Right renal cortex interstitium (tissue), 3 donors: ENCODE results near the gene CDH4. TPM values are rescaled to one million over a fixed set of nuclear protein-coding genes. Genes with fewer than 3 reads are reported as not detected.

ENCODE experiments used
- DNase-seq, 3 donors: peaks; one replicate each; pipeline ENCODE4 v3.0.0-alpha.2; 2013; ENCODE audit warnings: low read depth in 3 of 3, low spot score in 2 of 3
- polyA plus RNA-seq, 3 donors: library from polyadenylated mRNA; unstranded; fragments of 120-200 nt; gene quantifications; one replicate each; pipeline ENCODE4 v1.2.1, GENCODE V29; 2013; ENCODE audit not compliant: insufficient read length in 3 of 3

CDH4 gene
- polyA plus RNA-seq, 3 donors, result 5.8 to 6.8 (median 5.9) TPM

GRCh38 chr20:61588411-61589385 is 336.6 kb downstream of the CDH4 start:
- DNase-seq, result no peak

- DNase-seq, result no peak
These were observed 338.2 kb downstream of the CDH4 start for GRCh38 chr20:61590236-61590635.

GRCh38 chr20:61593516-61593915 is 341.5 kb downstream of the CDH4 start:
- DNase-seq, result no peak

- no peak for DNase-seq
These were observed 342.1 kb downstream of the CDH4 start for GRCh38 chr20:61594198-61594597.

GRCh38 chr20:61595216-61595615 is 343.2 kb downstream of the CDH4 start:
- no peak for DNase-seq

- no peak for DNase-seq
These were observed 344.7 kb downstream of the CDH4 start for GRCh38 chr20:61596687-61597330.

- no peak for DNase-seq
These were observed 345.9 kb downstream of the CDH4 start for GRCh38 chr20:61597996-61598395.

- DNase-seq, result no peak
These were observed 346.5 kb downstream of the CDH4 start for GRCh38 chr20:61598586-61598985.

- DNase-seq, result no peak
These were observed 347.0 kb downstream of the CDH4 start for GRCh38 chr20:61599061-61599531.

GRCh38 chr20:61599541-61599992 is 347.5 kb downstream of the CDH4 start:
- DNase-seq, result no peak

GRCh38 chr20:61600016-61600415 is 348.0 kb downstream of the CDH4 start:
- DNase-seq, result no peak

- DNase-seq, result no peak
These were observed 349.3 kb downstream of the CDH4 start for GRCh38 chr20:61601361-61601760.

GRCh38 chr20:61601853-61602252 is 349.8 kb downstream of the CDH4 start:
- DNase-seq, result no peak

- no peak for DNase-seq
These were observed 351.7 kb downstream of the CDH4 start for GRCh38 chr20:61603715-61604114.

GRCh38 chr20:61604549-61604948 is 352.5 kb downstream of the CDH4 start:
- no peak for DNase-seq

- no peak for DNase-seq
These were observed 353.2 kb downstream of the CDH4 start for GRCh38 chr20:61605283-61605682.

GRCh38 chr20:61605862-61606557 is 353.9 kb downstream of the CDH4 start:
- no peak for DNase-seq

GRCh38 chr20:61608275-61609085 is 356.4 kb downstream of the CDH4 start:
- DNase-seq, result no peak

GRCh38 chr20:61609461-61609860 is 357.4 kb downstream of the CDH4 start:
- no peak for DNase-seq
